GM19328 (cell line): Measurements from ENCODE around the gene STK32C.
"Not testable (repeated sequence)": the region's sequence is repeated elsewhere in the genome, so short reads cannot be mapped to it uniquely, and the experiment has no call there.

Experiments used
- ATAC-seq: cut with Tn5 transposase; IDR thresholded peaks from one replicate; pipeline ENCODE4 v1.9.1; 2021; ENCODE audit warnings: mild to moderate bottlenecking, moderate library complexity; ENCODE audit not compliant: unreplicated experiment

STK32C gene

GRCh38 chr10:132270256-132270655, 37.5 kb downstream of the STK32C start:
- ATAC-seq: no peak

DNA sequence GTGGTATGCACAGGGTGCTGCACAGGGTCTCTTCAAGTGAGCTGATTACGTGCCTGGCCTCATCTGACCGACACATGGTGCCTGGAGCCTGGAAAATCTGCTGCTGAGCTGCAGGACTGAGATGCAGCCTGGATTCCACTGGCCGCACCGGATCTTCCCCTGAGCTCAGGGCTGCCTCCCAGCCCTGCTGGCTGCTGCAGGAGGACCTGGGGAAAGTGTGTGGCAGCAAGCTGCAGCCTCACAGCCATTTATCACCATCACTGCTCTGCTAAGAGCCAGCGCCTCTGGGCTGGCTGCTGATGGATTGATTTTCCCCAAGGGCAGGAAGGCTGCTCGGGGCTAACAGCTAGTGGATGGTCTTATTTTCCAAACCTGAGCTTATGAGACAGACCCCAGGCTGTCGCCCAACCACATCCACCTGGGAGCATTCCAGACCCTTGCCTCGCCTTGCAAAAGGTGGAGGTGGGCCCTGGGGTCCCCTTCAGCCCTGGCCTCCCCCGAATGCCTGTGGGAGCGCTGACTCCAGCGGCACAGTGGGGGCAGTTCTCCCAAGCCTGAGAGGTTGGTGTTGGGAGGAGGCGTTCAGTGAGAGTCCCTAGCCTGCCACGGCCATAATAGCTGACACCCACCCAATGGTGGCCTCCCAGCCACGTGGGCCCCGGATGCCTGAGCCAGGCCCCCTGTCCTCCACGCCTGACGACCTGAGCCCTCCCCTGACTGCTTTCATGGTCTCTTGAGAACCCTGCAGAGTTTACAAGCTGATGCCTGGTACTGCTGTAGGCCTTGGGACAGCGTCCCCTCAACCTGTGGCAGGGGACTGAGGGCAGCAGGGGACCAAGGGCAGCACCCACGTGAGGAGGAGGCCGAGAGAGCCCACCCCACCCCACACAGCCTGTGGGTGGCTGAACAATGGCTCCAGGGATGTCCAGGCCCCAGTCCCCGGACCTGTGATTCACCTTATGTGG, 38.2 kb downstream of the STK32C start:
- no peak for ATAC-seq

- not testable (repeated sequence) for ATAC-seq
Measured at GRCh38 chr10:132267916-132268315, 39.8 kb downstream of the STK32C start.

GRCh38 chr10:132266594-132267161, 41.1 kb downstream of the STK32C start:
- ATAC-seq: no peak

DNA sequence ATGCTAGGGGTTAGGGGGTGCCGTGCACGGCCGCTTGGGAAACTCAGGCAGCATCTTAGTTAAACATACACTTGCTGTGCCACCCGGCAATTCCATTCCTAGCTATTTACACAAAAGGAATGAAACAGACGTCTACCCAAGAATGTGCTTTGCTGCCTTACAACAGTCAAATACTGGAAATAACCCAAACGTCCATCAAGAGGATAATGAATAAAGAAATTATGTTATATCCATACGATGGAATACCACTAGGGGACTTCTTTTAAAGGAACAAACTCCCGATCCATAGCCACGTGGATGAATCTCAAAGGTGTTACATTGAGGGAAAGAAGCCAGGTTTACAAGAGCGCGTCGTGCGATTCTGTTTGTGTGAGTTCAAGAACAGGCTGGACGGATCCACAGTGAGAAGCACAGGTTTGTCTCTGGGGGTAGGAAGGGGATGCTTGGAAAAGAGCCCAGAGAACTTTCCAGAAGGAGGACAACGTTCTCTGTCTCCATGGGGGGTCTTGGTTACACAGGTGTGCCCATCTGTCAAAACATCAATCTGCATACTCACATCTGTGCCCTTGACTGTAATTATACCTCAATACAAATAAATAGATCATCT, 41.8 kb downstream of the STK32C start:
- no peak for ATAC-seq

DNA sequence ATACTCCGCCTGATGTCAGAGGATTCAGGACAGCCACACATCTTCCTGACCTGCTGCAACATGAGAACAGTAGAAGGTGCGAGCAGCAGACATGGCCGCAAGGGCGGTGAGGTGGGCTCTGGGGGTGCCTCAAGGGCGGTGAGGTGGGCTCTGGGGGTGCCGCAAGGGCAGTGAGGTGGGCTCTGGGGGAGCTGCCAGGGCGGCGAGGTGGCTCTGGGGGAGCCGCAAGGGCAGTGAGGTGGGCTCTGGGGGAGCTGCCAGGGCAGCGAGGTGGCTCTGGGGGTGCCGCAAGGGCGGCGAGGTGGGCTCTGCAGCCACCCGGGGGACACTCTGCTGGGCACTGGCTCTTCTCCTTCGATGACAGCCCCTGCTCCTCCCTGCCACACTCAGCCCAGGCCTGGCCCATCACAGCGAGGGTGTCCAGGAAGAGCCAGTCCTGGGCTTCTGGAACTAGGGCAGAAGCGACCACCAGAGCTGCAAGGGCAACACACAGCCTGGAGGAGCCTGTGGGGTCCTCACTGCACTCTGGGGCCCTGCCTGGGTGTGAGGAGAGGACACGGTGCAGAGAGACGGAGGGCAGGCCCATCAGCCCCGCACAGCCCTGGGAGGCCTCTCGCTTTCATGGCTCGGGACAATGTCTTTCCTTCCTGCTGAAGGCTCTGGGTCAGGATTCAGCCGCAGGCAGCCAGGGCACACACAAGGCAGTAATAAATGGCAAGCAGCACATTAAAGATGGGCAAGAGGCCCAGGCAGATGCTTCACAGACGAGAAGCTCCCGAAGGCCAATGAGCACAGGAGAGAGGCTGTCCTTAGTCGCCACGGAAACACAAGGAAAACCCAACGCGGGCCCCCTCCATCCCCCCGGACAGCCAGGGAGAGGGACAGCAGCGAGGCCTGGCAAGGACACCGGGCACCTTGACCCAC, 42.5 kb downstream of the STK32C start:
- no peak for ATAC-seq

DNA sequence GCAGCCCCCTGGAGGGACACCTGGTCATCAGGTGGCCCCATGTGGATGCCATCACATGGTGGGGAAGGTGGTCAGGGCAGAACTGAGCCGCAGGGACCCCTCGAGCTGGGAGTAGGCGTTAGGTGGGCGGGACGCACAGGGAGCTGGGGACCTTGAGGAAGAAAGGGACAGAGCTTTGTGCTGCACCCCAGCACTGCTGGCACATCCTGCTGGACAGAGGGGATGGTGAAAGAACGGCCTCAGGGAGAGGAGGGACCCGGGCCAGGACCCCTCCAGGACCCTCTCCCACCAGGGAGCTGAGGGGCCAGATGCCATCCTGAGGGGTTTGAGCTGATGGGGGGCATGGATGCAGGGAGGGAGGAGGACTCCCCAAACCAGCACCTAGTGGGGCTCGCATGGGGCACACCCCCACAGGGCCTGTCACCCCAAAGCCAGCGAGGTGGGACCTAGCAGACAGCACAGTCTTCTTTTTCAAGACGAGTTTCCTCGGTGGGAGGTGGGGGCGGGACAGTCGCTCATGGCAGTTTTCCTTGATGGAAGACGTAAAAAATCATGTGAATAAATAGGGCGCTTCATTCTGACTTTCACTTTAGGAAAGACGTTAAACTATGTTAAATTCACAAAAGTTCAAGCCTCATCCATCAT, 43.3 kb downstream of the STK32C start:
- ATAC-seq: no peak

DNA sequence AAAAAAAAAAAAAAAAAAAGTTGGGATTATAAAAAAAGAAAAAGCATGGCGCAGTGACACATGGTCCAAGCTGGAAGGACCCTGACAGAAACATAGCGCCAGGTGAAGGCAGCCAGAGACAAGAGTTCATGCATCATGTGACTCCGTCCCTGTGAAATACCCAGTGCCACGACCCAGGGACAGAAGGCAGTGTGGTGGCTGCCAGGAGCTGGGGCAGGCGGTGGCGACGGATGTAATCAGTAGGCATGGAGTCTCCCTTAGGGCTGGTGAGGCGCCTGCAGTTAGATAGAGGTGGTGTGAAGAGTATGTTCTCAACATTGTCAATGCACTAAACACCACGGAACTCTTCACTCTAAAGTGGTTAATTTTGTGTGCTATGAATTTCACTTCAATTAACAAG, 43.9 kb downstream of the STK32C start:
- no peak for ATAC-seq

- ATAC-seq: no peak
Measured at GRCh38 chr10:132259702-132260482, 47.9 kb downstream of the STK32C start.

DNA sequence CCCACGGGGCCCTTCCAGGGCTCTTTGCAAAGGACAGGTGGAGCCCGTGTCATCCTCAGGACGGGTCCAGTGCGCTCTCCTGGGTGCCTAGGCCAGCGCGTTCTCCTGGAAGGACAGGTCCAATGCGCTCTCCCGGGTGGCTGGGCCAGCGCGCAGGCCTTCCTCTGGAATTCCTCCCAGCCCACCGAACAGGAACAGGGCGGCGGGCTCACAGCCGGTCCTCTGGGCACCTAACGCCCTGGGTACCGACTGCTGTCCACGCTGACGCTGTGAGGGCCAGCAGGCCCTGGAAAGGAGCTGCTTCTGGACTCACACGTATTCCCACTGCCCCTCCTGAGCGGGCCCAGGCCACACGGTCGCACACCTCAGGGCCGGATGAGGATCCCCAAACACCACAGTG, 49.3 kb downstream of the STK32C start:
- no peak for ATAC-seq

GRCh38 chr10:132257907-132258306, 49.8 kb downstream of the STK32C start:
- ATAC-seq: no peak

GRCh38 chr10:132257271-132257670, 50.5 kb downstream of the STK32C start:
- no peak for ATAC-seq

DNA sequence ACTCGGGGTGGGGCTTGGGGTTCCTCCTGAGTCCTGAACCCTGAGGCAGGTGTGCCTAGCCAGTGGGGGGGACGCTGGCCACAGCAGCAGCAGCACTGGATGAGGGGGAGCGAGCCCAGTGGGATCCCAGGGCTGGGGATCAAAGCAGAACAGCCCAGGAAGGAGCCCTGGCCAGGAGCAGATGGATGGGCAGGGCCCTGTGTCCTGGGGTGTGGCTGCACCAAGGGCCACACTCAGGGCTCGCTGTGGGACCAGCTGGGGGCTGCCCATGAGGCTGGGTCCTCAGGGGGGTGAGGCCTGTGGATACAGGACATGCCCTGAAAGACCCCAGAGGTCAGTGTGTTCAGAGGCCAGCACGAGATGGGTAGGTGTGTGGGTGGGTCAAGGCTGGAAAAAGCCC, 50.9 kb downstream of the STK32C start:
- ATAC-seq: no peak

DNA sequence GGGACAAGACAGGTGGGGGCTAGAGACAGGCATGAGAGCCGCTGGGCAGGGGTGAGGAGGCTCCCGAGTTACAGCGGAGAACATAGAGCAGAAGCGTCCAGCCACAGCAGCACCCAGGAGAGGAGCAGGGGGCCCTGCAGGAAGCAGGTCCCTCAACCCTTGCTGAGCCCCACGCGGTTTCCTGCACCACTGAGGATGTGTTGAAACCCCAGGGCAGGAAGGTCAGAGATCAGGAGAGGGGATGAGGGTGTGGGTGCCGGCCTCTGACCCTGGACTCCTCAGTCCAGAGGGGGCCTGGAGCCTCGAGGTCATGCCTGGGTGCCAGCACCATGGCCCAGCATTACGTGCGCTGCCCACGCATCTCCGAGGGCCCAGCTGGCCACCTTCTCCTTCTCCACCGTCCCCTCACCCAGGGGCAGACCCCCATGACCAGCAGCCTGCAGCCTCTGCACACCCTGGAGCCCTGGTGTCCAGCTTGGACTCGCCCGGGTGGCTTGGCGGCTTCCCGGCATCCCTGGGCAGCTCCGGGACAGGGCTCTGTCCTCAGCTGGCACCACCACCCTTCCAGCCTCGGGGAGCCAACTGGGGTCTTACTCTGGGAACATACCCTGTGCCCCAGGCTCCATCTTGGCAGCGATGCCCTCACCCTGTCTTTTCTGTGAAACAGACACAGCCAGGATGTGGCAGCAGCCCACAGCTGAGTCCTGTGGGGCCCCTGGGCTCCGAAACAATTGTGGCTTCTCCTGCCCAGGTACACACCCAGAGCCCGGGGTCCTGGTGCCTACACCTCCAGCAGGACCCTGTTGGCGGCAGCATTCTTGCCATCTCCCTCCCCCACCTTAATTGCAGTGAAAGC, 52.0 kb downstream of the STK32C start:
- ATAC-seq: no peak

DNA sequence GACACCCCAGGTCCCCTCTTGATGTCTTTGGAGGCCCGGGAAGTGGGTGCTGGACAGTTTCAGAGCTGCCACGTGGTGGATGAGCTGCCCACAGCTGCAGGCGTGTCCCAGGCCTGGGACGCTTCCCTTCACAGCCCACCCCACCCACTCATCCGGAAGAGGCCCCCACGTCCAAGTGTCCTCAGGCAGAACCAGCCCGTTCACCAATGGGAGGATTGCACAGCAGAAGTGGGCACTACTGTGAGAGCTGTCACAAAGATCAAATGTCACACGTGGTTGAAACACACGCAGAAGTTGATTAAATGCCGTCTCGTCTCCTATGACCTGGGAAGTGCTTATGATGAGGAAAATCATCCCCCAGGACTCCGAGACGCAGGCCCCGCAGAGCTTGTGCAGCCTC, 52.9 kb downstream of the STK32C start:
- ATAC-seq: no peak

GRCh38 chr10:132253092-132253687, 54.6 kb downstream of the STK32C start:
- ATAC-seq: no peak

DNA sequence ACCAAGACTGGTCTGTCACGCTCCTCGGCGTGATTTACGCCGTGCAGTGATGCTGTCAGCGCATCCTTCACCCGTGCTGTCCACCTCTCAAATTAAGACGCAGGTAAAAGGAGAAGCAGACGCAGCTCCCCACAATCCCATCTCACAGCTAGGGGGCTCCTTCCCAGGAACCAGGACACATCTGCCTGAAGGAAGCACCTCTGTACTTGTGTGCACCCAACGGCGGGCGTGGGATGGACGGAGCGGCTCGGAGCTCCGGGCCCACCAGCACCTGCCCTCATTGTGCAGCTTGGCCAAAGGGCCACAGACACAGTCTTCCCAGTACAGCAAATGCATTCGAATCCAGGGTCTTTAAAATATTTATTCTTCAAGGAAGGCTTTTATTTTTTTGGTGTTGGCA, 55.3 kb downstream of the STK32C start:
- no peak for ATAC-seq

- ATAC-seq: no peak
Measured at GRCh38 chr10:132251928-132252327, 55.8 kb downstream of the STK32C start.
